CD4-positive, alpha-beta T cell treated with Interleukin-4 for 1 hour (primary cell): ENCODE data around the gene ABCG1.
A peak's percentile ranks its signal among the peaks of the same experiment; 100 is the strongest.

Source experiments
- DNase-seq, 2 donors: peaks; one replicate each; pipeline ENCODE4 v3.0.0-alpha.2; 2020 to 2022

Gene ABCG1

DNA sequence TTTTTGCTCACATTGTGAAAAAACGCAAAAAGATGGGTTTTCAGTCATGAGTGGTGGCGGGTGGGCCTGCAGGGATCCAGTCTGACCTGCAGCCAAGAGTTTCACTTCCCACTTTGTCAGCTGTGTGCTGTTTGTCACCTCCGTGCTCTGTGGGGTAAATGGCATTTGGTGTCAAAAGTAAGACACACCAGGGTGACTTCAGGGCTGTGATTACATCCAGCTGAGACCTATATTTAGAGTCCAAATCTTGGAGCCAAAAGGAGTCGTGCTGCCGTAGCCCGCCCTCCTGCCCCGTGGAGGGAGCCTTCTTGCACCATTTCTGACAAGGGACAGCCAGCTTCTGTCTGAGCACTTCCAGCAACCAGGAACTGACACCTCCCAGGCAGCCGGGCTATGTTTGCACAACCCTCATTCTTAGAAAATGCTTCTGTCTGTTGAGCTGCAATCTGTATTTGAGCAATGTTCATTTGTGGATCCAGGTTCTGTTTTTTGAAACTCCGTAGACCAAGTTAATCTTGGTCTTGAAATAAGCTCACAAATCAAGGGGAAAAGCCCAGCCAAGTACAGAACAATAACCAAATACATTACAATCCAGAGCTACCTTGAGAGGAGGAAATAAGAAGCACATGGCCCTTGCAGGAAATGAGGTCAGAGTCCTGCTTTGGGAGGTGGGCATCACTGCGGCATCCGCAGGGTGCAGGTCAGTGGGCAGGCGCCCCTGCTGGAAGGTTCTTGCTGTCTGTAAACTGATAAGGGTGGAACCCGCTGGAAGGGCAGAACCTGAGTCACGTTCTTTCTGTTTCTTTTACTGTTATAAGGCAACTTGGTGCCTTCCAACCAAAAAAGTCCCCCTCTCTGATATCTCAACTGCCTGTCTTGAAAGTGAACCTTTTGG, 14.4 kb downstream of the ABCG1 start:
- peak; percentile 89 to 91 for DNase-seq

GRCh38 chr21:42234041-42234440, 15.1 kb downstream of the ABCG1 start:
- no peak for DNase-seq

GRCh38 chr21:42234464-42235241, 15.7 kb downstream of the ABCG1 start:
- DNase-seq, result peak; percentile 87

DNA sequence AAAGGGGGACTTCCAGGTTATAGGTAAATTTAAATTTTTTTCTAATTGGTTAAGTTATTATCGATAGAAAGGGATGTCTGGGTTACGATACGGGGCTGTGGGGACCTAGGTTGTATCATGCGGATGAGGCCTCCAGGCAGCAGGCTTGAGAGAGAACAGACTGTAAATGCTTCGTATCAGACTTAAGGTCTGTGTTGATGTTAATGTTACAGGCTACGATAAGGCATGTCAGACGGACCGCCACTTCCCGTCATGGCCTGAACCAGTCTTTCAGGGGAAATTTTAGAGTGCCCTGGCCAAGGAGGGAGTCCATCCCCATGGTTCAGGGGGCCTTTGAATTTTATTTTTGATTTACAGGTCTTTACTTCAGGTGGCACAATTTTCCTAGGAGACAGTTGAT, 16.7 kb downstream of the ABCG1 start:
- DNase-seq, result no peak

- no peak for DNase-seq
Observed at GRCh38 chr21:42236014-42236413, 17.1 kb downstream of the ABCG1 start.

GRCh38 chr21:42236693-42237092, 17.8 kb downstream of the ABCG1 start:
- peak in 1 of 2 donors; percentile 49 for DNase-seq

GRCh38 chr21:42237161-42237560, 18.2 kb downstream of the ABCG1 start:
- DNase-seq, result no peak

- DNase-seq, result no peak
Observed at GRCh38 chr21:42237577-42237976, 18.6 kb downstream of the ABCG1 start.

GRCh38 chr21:42238185-42238934, 19.4 kb downstream of the ABCG1 start:
- DNase-seq, result peak; percentile 72 to 80

DNA sequence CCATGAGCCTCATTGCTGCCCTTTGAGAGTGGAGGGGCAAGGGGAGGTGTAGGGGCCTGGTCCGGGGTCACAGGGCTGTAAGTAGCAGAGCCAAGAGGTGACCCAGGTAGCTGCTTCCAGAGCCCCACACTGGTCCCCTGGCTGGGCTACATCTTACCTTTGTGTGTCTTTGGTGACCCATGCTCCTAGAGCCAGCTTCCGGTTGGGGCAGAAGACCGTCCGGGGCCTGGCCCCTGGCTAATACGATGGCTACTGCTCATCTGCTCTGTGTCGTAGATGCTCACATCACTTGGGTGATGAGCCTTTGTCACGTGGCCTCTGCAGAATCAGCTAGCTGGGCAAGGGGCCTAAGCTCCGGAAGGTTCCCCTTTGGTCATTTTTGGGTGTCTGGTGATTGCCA, 20.6 kb downstream of the ABCG1 start:
- DNase-seq, result no peak

DNA sequence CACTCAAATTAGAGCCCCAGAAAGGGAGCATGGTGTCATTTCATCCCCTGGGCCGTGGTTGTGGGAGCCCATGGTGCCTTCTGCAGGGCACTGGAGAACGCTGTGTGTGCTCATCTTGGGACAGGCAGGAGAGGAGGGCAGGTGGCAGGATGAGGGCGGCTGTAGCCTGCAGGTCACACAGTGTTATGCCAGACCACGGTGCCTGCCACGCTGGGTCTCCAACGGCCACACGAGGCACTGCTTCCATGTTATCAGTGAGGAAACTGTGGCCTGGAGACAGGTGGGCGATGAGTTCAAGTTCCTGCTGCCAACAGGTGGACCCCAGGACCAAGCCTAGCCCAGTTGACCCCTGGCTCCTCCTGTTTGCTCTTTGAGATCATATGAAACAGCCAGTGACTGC, 21.0 kb downstream of the ABCG1 start:
- no peak for DNase-seq

DNA sequence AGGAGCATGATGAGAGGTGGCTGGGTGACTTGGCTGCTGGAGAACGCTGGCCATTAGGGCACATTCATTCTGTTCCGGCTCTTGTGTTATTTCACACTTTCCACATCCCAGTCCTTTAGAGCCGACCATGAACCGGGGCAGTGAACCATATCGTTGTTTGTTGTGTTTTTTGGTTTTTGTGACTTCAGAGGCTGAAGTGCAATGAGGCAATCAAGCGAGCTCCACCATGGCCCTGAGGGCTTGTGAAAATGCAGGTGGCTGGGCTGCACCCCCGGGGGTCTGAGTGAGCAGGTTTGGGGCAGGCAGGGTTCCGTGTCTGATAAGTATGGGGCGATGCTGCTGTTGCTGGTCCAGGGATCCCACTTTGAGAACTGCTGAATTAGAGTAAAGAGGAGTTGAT, 23.7 kb downstream of the ABCG1 start:
- no peak for DNase-seq

DNA sequence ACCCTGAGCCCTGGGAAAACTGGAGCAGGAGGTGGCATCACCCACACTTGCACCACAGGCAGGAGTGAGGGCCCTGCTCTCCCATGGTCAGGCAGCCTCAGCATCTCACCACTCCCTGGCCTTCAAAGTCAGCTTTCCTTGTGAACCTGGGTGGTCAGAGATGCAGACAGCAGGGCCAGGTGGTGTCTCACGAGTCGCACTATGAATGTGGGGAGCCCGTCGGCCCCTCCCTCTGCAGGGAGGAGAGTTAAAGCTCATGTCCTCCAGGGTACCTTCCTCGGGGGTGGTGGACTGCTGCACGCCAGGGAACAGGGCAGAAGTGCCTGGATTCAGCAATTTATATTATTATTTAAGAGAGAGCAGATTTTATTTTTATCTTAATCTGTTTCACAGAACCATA, 24.1 kb downstream of the ABCG1 start:
- no peak for DNase-seq

DNA sequence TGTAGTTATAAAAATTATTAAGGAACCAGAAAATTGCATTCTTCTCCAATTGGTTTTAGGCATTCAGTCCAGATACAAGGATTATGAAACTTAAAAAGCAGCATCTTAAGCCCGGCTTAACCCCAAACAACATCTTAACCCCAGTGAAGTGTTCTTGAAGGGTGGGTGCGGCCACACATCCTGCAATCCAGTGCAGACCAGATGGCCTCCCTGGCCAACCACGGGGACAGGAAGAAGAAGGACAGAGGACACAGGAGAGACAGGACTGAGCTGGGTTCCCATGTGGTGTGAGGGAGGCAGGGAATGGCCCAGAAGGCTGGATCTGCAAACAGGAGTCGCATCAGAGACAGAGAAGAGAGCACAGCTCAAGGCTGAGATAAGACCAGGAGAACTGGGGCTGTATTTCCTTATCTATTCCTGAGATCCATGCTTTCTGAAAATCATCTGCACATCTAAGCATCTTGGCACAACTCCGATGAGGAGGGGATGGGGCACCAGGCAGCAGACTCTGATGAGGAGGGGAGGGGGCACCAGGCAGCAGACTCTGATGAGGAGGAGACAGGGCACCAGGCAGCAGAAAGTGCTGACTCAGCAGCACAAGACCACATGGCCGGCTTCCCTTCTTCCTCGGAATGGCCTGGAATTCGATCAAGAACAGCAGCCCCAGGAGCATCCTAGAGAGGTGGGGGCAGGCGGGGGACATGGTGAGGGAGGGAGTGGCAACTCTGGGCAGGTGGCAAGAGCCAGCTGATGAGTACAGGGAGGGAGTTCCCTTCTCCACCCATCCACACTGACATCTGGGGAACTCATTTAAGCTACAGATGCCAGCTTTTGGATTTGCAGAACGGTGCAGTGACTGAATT, 26.6 kb downstream of the ABCG1 start:
- DNase-seq, result no peak

DNA sequence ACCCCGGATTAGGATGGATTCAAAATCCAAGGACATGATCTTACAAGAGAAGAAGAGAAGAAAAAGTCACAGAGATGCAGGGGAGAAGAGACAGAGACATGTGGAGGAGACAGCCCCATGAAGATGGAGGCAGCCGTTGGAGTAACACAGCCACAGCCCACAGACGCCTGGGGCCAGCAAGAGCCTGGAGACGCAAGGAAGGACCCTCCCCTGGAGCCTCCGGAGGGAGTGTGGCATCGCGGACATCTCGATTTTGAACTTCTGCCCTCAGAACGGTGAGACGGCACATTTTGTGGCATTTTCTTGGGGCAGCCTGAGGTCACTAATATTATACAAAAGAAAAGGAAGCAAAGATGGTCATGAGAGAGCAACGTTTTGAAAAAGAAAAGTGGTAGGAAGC, 28.8 kb downstream of the ABCG1 start:
- no peak for DNase-seq

GRCh38 chr21:42248241-42248640, 29.3 kb downstream of the ABCG1 start:
- DNase-seq, result no peak

- peak in 1 of 2 donors; percentile 43 for DNase-seq
Observed at GRCh38 chr21:42248783-42249597, 30.1 kb downstream of the ABCG1 start.

DNA sequence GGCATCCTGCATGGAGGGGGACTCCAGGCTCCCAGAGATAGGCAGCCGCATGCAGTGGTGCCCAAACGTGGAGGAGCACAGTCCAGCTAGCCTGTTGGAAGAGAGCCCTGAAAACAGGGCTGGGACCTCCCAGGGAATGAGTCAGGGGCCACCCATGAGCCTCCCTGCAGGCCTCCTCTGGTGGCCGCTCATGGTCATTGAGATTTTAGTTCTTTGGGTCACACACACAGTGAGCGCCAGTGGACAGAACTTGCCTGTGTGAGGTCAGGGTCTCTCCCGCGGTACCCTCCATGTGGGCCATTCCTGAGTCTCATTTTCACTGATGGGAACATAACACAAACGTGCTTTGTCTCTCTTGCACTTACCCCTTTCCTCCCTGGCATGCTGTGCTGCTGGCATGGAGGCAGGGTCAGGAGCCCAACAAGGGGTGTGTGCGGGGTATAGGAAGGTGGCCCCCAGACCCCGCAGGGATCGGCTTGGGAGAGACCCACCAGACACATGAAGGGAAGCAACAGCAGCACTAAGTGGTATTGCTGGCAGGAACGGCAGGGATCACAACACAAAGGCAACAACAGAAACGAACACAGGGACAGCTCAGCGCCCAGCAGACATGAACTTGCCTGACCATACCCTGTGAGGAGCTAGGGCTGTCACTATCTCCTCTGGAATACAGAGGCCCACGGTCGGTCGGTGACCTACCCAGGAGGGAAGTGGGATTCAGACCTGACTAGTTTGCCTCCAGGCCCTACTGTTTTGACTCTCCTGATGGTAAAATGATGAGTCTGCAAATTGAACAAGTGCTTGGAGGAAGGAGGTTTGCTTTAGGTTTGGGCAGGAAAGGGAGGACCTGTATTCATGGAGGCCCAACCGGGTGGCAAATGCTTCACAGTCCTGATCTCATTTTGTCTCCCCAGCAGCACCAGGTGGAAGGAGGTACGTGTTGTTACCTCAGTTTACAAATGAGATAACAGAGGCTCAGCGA, 31.8 kb downstream of the ABCG1 start:
- no peak for DNase-seq

GRCh38 chr21:42251654-42252324, 32.8 kb downstream of the ABCG1 start:
- no peak for DNase-seq

GRCh38 chr21:42252325-42252654, 33.4 kb downstream of the ABCG1 start:
- DNase-seq, result no peak
